ENCODE data around the gene KLF11. TPM values are rescaled to one million over a fixed set of nuclear protein-coding genes. Genes with fewer than 3 reads are reported as not detected.

KLF11 gene
- polyA plus RNA-seq, 2 of the 4 experiments (the other 2 are of a cell fraction), result 2.8 to 8.2 TPM

DNA sequence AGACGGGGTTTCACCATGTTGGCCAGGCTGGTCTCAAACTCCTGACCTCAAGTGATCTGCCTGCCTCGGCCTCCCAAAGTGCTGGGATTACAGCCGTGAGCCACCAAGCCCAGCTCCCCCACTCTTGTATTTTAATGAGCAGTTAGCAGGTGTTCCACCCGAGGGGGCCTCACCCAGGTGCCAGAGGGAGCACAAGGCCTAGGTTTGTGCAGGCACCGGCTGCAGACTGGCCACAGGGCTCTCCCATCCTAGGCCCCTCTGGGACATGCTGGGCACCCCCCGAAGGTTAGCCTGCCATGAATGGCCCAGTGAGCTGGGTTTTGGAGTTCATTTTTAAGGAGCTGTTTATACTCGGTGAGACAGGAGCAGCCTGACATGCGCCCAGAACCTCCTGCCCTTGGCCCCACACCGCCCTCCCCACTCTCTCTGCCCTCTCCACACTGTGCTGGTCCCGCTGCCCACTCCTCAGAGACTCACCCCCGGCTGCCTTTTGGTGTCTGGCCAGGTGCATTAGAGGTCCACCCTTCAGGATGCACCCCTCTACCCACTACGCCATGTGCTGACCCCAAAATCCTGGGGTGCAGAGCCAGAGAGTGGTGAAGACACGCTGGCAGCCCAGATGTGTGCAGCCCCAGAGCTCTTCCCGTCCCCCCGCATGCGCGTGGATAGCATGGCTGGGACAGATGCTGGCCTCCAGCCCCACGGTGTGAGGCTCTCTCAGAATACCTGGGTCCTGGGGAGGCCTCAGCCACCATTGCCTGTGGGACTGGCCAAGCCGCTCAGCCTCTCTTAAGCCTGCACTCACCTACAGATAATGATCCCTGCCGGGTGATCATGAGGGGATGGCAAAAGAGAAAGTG, 11.2 kb upstream of the KLF11 start:
- WGBS (ENCODE audit: missing lambda C conversion rate), result 78% methylated on average over 20 of the region's 20 CpGs
- CTCF ChIA-PET, result interaction anchor here (0.6 to 14.9 kb wide), 6 partner anchors 13 to 262 kb away, joined by 3 to 117 read pairs (median 4); no protein-coding TSS in a partner anchor
- Histone ChIP-seq H3K27ac (no peak overlapping the region), H3K4me2 (no peak overlapping the region), H3K4me3 (no peak overlapping the region), H3K9me3 (no peaks in the 10 kb centered on the region), H3K4me1 (peaks cover 13% of the 10 kb centered on the region)
- DNase-seq (ENCODE audit: low read depth in 1 of 2, low spot score in 1 of 2), result no peak
- no peak for ATAC-seq
- no peak for FAIRE-seq
- POLR2A ChIA-PET, result no interaction called here
- TF ChIP-seq HOXA7 (CRISPR knock-in tag; IDR thresholded peaks at IDR 0.05), result no peak
- no peak for TF ChIP-seq FOXS1 (CRISPR knock-in tag; IDR thresholded peaks at IDR 0.05)
- TF ChIP-seq ESRRA (IDR thresholded peaks at IDR 0.05; ENCODE audit: borderline replicate concordance, low read length), result no peak

- CTCF ChIA-PET, result interaction anchor here (1.4 to 14.9 kb wide), 4 partner anchors 12 to 235 kb away, joined by 4 to 117 read pairs (median 42); no protein-coding TSS in a partner anchor
- no peak for FAIRE-seq
These were observed 10.6 kb upstream of the KLF11 start for GRCh38 chr2:10032746-10033105.

GRCh38 chr2:10033251-10034006, 9.9 kb upstream of the KLF11 start:
- POLR2A ChIA-PET, result interaction anchor here (0.6 kb wide), 1 partner anchor 475 kb away, joined by 5 read pairs; no protein-coding TSS in a partner anchor
- no peak overlapping the region for H3K27ac ChIP-seq
- DNase-seq (ENCODE audit: low read depth in 1 of 2, low spot score in 1 of 2) (no peak), ATAC-seq (no peak), FAIRE-seq (no peak)
- H3K9me3 ChIP-seq, result no peaks in the 10 kb centered on the region
- peaks cover 16% of the 10 kb centered on the region for H3K4me1 ChIP-seq
- CTCF ChIA-PET, result interaction anchor here (0.9 to 14.9 kb wide), 6 partner anchors 12 to 606 kb away, joined by 3 to 117 read pairs (median 16); no protein-coding TSS in a partner anchor
- no peak overlapping the region for H3K4me2 ChIP-seq
- WGBS (ENCODE audit: missing lambda C conversion rate), result 85% methylated on average over 14 of the region's 14 CpGs
- no peak overlapping the region for H3K4me3 ChIP-seq
- TF ChIP-seq ELK1 (IDR thresholded peaks at IDR 0.05; ENCODE audit: low read depth, low read length) (no peak), PBX3 (IDR thresholded peaks at IDR 0.05) (no peak), FOSL2 (IDR thresholded peaks at IDR 0.05) (no peak), FOSL2 (CRISPR knock-in tag; IDR thresholded peaks at IDR 0.05) (no peak), GATA3 (IDR thresholded peaks at IDR 0.05; ENCODE audit: borderline replicate concordance) (no peak)

More at GRCh38 chr2:10032746-10033105, 10.6 kb upstream of the KLF11 start:
- Histone ChIP-seq H3K4me2 (no peak overlapping the region), H3K9me3 (no peaks in the 10 kb centered on the region), H3K27ac (no peak overlapping the region), H3K4me1 (peaks cover 16% of the 10 kb centered on the region), H3K4me3 (no peak overlapping the region)
- WGBS (ENCODE audit: missing lambda C conversion rate), result 92% methylated on average over 7 of the region's 7 CpGs
- TF ChIP-seq HDAC2 (IDR thresholded peaks at IDR 0.05), result no peak
- no peak for TF ChIP-seq HOXB13 (CRISPR knock-in tag; IDR thresholded peaks at IDR 0.05; ENCODE audit: low read depth)
- no peak for ATAC-seq
- DNase-seq (ENCODE audit: low read depth in 1 of 2, low spot score in 1 of 2), result no peak
- POLR2A ChIA-PET, result no interaction called here

DNA sequence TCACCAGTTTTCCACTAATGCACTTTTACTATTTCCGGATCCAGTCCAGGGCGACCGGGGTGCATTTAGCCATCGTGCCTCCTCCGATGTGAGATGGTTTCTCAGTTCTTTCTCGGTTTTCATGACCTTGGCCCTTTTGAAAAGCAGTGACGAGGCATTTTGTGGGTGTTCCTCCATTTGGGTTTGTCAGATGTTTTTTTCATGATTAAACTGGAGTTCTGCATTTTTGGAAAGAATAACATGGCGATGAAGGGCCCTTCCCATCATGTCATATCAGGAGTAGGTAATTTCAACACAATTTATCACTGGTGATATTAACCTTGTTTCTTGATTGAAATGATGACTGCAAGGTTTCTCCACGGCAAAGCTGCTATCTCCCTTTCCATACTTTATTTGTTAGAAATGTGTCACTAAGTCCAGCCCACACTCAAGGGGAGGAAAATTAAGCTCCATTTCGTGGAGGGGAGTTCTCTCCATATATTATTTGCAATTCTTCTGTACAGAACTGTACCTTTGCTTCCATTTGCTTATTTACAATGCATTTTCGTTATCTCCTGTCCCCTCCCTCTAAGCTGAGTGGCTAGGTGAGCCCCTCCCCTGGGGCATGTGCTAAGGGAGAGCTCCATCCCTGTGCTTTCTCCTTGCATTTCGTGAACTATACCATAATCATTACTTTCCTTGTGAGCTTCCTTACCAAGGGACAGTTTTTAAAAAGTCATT, 8.9 kb upstream of the KLF11 start:
- WGBS (ENCODE audit: missing lambda C conversion rate), result 77% methylated on average over 12 of the region's 12 CpGs
- no peak for DNase-seq (ENCODE audit: low read depth in 1 of 2, low spot score in 1 of 2)
- TF ChIP-seq NFE2L2 (conservative IDR thresholded peaks at IDR 0.05; ENCODE audit: low read length) (peak; percentile 27; the same call in 1 of the 2 replicates), NPAS2 (CRISPR knock-in tag; IDR thresholded peaks at IDR 0.05; ENCODE audit: borderline replicate concordance) (no peak), RCOR1 (IDR thresholded peaks at IDR 0.05; ENCODE audit: low read depth, low read length) (no peak), MAFK (IDR thresholded peaks at IDR 0.05; ENCODE audit: partially characterized antibody) (peak; percentile 23)
- no peak for ATAC-seq
- FAIRE-seq, result no peak
- ChIA-PET POLR2A (interaction anchor here (0.6 kb wide), 1 partner anchor 477 kb away, joined by 5 read pairs; no protein-coding TSS in a partner anchor), CTCF (interaction anchor here (0.6 to 14.9 kb wide), 14 partner anchors 9 to 405 kb away, joined by 3 to 117 read pairs (median 12); no protein-coding TSS in a partner anchor)
- Histone ChIP-seq H3K4me3 (no peak overlapping the region), H3K9me3 (no peaks in the 10 kb centered on the region), H3K4me1 (peaks cover 16% of the 10 kb centered on the region), H3K27ac (no peak overlapping the region), H3K4me2 (no peak overlapping the region)
